DND-41 (cell line): ENCODE measurements around the gene PGPEP1.

Source experiments
- CTCF ChIP-seq: IDR thresholded peaks from 2 replicates; pipeline ENCODE4 v1.5.1; 2012; ENCODE audit warnings: borderline replicate concordance, low read length, moderate library complexity, mild to moderate bottlenecking; ENCODE audit not compliant: poor library complexity, severe bottlenecking; ENCODE audit errors: extremely low read depth
- EZH2 ChIP-seq: IDR thresholded peaks from 3 replicates; pipeline ENCODE4 v1.6.1; 2012; ENCODE audit warnings: borderline replicate concordance, low read depth, mild to moderate bottlenecking, moderate library complexity, low read length, inconsistent platforms; ENCODE audit not compliant: severe bottlenecking

GRCh38 chr19:18415178-18415867, 74.9 kb downstream of the PGPEP1 start:
- peak; percentile 34 for TF ChIP-seq EZH2
- TF ChIP-seq CTCF, result peak; percentile 5
